Colonic mucosa (tissue), 4 donors: ENCODE measurements around the gene AHSG. TPM values are rescaled to one million over a fixed set of nuclear protein-coding genes. Genes with fewer than 3 reads are reported as not detected.

ENCODE experiments used
- DNase-seq: peaks from one replicate; pipeline ENCODE4 v3.0.0-alpha.2; 2020
- H3K27ac ChIP-seq: fragments of 200-600 bp; one replicate; pipeline ENCODE4 v1.8.0; 2021
- H3K27me3 ChIP-seq: fragments of 200-600 bp; one replicate; pipeline ENCODE4 v1.8.0; 2021
- H3K36me3 ChIP-seq: fragments of 200-600 bp; one replicate; pipeline ENCODE4 v1.8.0; 2021
- H3K4me1 ChIP-seq: fragments of 200-600 bp; one replicate; pipeline ENCODE4 v1.8.0; 2021; ENCODE audit warnings: mild to moderate bottlenecking
- H3K4me3 ChIP-seq: fragments of 200-600 bp; one replicate; pipeline ENCODE4 v1.8.0; 2021
- H3K9ac ChIP-seq, 2 donors: one replicate each; pipeline ENCODE4 v1.7.0; 2013; ENCODE audit warnings: control low read depth in 2 of 2, low read depth in 2 of 2, low read length in 2 of 2
- H3K9me3 ChIP-seq: fragments of 200-600 bp; one replicate; pipeline ENCODE4 v1.8.0; 2021
- intact Hi-C: fragments of 100-400 bp; cut with DNase I; formaldehyde crosslinking; loops from one replicate; pipeline ENCODE4 v1.14.1; 2022
- total RNA-seq, 2 donors: library from RNA; stranded (reverse); fragmentation: NEBNext Ultra II Directional in 1 of 2; extraction: Animal tissue kit (Norgen Biotek cat#: 25700) in 1 of 2; gene quantifications; one replicate each; pipeline ENCODE4 v1.2.1, GENCODE V29; 2021
- TF ChIP-seq, protein P1 (sequence below): fragments of 200-600 bp; IDR thresholded peaks from one replicate; pipeline ENCODE4 v1.8.0; 2022; ENCODE audit warnings: antibody characterized with exemption, mild to moderate bottlenecking
- donor health status: healthy.
- donor health status: DM: no; HTN: no; CAD: no.
- donor health status: DM: no; HTN: no; CAD: no.

AHSG gene
- total RNA-seq, 2 donors from 2014 or later: 1.9 TPM; not detected in 1

DNA sequence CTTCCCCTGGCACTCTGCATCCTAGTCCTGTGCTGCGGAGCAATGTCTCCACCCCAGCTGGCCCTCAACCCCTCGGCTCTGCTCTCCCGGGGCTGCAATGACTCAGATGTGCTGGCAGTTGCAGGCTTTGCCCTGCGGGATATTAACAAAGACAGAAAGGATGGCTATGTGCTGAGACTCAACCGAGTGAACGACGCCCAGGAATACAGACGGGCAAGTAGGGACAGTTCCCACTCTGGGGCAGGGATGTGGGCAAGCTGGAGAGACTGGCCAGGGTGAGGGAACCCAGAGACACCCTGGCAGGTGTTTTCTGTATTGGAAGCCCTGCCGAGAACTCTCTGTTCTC lies 27.6 kb downstream of the AHSG start:
- H3K27me3 ChIP-seq: no peaks in the 10 kb centered on the region
- no peak overlapping the region for H3K27ac ChIP-seq
- H3K9ac ChIP-seq: no peak overlapping the region
- intact Hi-C loops: no loop called here
- no peak overlapping the region for H3K4me3 ChIP-seq
- H3K36me3 ChIP-seq: no peaks in the 10 kb centered on the region
- no peaks in the 10 kb centered on the region for H3K4me1 ChIP-seq
- H3K9me3 ChIP-seq: no peaks in the 10 kb centered on the region
- TF ChIP-seq, protein P1, sequence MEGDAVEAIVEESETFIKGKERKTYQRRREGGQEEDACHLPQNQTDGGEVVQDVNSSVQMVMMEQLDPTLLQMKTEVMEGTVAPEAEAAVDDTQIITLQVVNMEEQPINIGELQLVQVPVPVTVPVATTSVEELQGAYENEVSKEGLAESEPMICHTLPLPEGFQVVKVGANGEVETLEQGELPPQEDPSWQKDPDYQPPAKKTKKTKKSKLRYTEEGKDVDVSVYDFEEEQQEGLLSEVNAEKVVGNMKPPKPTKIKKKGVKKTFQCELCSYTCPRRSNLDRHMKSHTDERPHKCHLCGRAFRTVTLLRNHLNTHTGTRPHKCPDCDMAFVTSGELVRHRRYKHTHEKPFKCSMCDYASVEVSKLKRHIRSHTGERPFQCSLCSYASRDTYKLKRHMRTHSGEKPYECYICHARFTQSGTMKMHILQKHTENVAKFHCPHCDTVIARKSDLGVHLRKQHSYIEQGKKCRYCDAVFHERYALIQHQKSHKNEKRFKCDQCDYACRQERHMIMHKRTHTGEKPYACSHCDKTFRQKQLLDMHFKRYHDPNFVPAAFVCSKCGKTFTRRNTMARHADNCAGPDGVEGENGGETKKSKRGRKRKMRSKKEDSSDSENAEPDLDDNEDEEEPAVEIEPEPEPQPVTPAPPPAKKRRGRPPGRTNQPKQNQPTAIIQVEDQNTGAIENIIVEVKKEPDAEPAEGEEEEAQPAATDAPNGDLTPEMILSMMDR: no peak
- no peak for DNase-seq

DNA sequence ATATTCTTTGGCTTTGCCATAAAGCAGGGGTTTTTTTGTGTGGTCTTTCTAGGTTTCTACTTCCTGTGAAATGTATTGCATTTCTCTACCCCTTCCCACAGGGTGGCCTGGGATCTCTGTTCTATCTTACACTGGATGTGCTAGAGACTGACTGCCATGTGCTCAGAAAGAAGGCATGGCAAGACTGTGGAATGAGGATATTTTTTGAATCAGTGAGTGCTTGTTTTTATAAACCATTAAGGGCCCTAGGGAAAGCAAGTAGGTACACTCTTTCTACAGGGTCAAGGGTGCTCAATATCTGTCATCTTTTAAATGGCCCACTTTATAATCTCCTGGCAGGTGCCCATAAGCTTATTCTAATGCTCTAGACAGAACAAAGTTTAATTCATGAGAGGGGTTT lies 28.1 kb downstream of the AHSG start:
- H3K27me3 ChIP-seq: no peaks in the 10 kb centered on the region
- TF ChIP-seq, protein P1: no peak
- no peak overlapping the region for H3K9ac ChIP-seq
- H3K4me3 ChIP-seq: no peak overlapping the region
- no peak for DNase-seq
- no peaks in the 10 kb centered on the region for H3K9me3 ChIP-seq
- no peaks in the 10 kb centered on the region for H3K4me1 ChIP-seq
- intact Hi-C loops: no loop called here
- no peaks in the 10 kb centered on the region for H3K36me3 ChIP-seq
- H3K27ac ChIP-seq: no peak overlapping the region

DNA sequence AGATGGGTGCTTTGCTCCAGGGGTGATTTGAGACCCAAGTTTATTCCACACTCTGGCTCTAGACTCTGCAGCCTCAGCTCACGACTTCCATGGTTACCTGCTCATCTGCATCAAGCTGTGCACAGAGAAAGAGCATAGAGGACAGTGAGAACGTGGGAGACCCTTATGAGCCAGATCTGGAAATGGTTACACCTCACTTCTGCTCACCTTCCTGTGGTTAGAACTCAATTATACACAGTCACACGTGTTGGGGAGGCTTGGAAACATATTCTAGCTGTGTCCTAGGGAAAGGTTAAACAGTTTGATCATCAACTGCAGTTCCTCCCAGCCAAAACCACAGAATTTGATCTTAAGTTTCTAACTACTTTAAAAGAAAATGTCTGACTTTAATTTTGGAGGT lies 29.2 kb downstream of the AHSG start:
- H3K36me3 ChIP-seq: no peaks in the 10 kb centered on the region
- no peaks in the 10 kb centered on the region for H3K27me3 ChIP-seq
- H3K9me3 ChIP-seq: no peaks in the 10 kb centered on the region
- TF ChIP-seq, protein P1: no peak
- H3K9ac ChIP-seq: no peak overlapping the region
- H3K27ac ChIP-seq: no peak overlapping the region
- DNase-seq: no peak
- intact Hi-C loops: no loop called here
- no peaks in the 10 kb centered on the region for H3K4me1 ChIP-seq
- H3K4me3 ChIP-seq: no peak overlapping the region

DNA sequence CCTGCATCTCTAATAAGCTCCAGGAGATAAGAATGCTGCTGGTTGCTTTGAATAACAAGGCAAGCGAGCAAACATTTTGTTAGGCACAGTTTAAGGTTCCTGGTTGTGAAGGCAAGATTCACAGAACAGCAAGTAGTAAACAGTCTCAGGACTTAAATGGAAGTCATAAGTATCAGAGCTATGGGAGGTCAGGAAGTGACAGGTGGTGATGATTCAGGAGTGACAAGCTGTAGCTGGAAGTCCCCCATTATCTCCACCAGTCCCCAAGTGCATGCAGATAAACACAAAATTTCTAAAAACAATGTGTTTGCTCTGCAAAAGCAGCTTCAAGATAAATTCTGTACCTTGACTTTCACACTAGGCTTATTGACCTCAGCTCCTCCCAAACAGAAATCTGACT lies 30.6 kb downstream of the AHSG start:
- DNase-seq: no peak
- Histone ChIP-seq H3K4me3 (no peak overlapping the region), H3K27ac (no peak overlapping the region), H3K27me3 (no peaks in the 10 kb centered on the region), H3K36me3 (no peaks in the 10 kb centered on the region), H3K4me1 (no peaks in the 10 kb centered on the region), H3K9me3 (no peaks in the 10 kb centered on the region), H3K9ac (no peak overlapping the region)
- intact Hi-C loops: no loop called here
- TF ChIP-seq, protein P1: no peak

DNA sequence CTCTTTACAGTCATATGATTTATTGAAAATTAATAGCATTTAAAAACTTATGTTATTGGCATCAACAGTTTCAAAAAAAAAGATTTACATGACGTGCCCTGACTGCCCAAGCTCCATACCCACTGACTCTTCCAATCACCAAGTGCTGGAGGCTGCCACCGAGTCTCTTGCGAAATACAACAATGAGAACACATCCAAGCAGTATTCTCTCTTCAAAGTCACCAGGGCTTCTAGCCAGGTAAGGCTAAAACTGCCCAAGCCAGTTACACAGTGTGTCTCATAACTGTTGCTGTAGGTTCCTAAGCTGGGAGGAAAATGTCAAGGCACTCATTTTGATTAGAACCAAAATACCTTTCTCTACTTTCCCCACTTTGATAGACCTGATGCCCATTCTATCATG lies 31.8 kb downstream of the AHSG start:
- intact Hi-C loops: no loop called here
- Histone ChIP-seq H3K9ac (no peak overlapping the region), H3K36me3 (no peaks in the 10 kb centered on the region), H3K4me3 (no peak overlapping the region), H3K27ac (no peak overlapping the region), H3K9me3 (no peaks in the 10 kb centered on the region), H3K27me3 (no peaks in the 10 kb centered on the region), H3K4me1 (no peaks in the 10 kb centered on the region)
- TF ChIP-seq, protein P1: no peak
- DNase-seq: no peak

DNA sequence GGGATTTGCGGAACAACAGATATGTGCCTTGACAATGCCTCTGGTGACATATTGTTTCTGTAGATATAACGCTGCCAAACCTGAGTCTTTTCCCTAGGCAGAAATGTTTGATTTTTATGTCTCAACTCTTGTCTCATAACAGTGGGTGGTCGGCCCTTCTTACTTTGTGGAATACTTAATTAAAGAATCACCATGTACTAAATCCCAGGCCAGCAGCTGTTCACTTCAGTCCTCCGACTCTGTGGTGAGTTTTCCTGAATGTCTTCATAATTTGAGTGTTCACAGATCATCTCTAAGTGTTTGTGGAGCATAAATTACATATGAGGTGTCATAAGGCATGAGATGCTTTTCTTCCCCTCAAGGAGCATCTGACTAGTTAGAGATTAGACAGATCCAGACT lies 33.2 kb downstream of the AHSG start:
- Histone ChIP-seq H3K27me3 (no peaks in the 10 kb centered on the region), H3K4me3 (no peak overlapping the region), H3K4me1 (no peaks in the 10 kb centered on the region), H3K9ac (no peak overlapping the region), H3K9me3 (no peaks in the 10 kb centered on the region), H3K36me3 (no peaks in the 10 kb centered on the region), H3K27ac (no peak overlapping the region)
- intact Hi-C loops: no loop called here
- no peak for DNase-seq
- TF ChIP-seq, protein P1: no peak
